NB4 (cell line): ENCODE results near the gene MAGEB5.
"Not testable (repeated sequence)": the region's sequence is repeated elsewhere in the genome, so short reads cannot be mapped to it uniquely, and the experiment has no call there.

Experiments
- DNase-seq: peaks from one replicate; pipeline ENCODE4 v3.0.0; 2010; ENCODE audit warnings: low read depth
- H3K4me3 ChIP-seq: one replicate; pipeline ENCODE4 v1.5.1; 2011; ENCODE audit warnings: mild to moderate bottlenecking, low read depth, low read length, moderate library complexity
- MYC ChIP-seq: IDR thresholded peaks from 2 replicates; pipeline ENCODE4 v1.6.1; 2011; ENCODE audit warnings: low read depth, low read length
- POLR2A ChIP-seq: IDR thresholded peaks from 2 replicates; pipeline ENCODE4 v1.6.1; 2011; ENCODE audit warnings: mild to moderate bottlenecking; ENCODE audit not compliant: insufficient read length; ENCODE audit errors: extremely low read depth
- TF ChIP-seq, protein P1 (sequence below): IDR thresholded peaks from 2 replicates; pipeline ENCODE4 v1.6.1; 2011; ENCODE audit warnings: low read depth, low read length
- TF ChIP-seq, protein P2 (sequence below): IDR thresholded peaks from one replicate; pipeline ENCODE4 v1.5.1; 2012; ENCODE audit warnings: low read depth, low read length

MAGEB5 gene, protein sequence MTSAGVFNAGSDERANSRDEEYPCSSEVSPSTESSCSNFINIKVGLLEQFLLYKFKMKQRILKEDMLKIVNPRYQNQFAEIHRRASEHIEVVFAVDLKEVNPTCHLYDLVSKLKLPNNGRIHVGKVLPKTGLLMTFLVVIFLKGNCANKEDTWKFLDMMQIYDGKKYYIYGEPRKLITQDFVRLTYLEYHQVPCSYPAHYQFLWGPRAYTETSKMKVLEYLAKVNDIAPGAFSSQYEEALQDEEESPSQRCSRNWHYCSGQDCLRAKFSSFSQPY

GRCh38 chrX:26215869-26216268 is at the start of gene MAGEB5:
Gene MAGEB5 (plus strand): TSS chrX:26216169. CDS start chrX:26217302, 1,133 bp downstream.
- no peak within 1 kb of the TSS for H3K4me3 ChIP-seq
- no peak for DNase-seq
- TF ChIP-seq, protein P1, sequence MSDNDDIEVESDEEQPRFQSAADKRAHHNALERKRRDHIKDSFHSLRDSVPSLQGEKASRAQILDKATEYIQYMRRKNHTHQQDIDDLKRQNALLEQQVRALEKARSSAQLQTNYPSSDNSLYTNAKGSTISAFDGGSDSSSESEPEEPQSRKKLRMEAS = no peak
- no peak for TF ChIP-seq POLR2A
- TF ChIP-seq, protein P2, sequence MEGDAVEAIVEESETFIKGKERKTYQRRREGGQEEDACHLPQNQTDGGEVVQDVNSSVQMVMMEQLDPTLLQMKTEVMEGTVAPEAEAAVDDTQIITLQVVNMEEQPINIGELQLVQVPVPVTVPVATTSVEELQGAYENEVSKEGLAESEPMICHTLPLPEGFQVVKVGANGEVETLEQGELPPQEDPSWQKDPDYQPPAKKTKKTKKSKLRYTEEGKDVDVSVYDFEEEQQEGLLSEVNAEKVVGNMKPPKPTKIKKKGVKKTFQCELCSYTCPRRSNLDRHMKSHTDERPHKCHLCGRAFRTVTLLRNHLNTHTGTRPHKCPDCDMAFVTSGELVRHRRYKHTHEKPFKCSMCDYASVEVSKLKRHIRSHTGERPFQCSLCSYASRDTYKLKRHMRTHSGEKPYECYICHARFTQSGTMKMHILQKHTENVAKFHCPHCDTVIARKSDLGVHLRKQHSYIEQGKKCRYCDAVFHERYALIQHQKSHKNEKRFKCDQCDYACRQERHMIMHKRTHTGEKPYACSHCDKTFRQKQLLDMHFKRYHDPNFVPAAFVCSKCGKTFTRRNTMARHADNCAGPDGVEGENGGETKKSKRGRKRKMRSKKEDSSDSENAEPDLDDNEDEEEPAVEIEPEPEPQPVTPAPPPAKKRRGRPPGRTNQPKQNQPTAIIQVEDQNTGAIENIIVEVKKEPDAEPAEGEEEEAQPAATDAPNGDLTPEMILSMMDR = no peak

- no peak for TF ChIP-seq POLR2A
- TF ChIP-seq, protein P2 = no peak
- TF ChIP-seq, protein P1 = no peak
- no peak for TF ChIP-seq MYC
- no peak within 1 kb of the TSS for H3K4me3 ChIP-seq
- no peak for DNase-seq
Measured at GRCh38 chrX:26192204-26192603, 23.8 kb upstream of the MAGEB5 start, which contains the start of gene MAGEB6. Gene MAGEB6 (plus strand): TSS chrX:26192440. CDS start chrX:26193847, 1,407 bp downstream.

DNA sequence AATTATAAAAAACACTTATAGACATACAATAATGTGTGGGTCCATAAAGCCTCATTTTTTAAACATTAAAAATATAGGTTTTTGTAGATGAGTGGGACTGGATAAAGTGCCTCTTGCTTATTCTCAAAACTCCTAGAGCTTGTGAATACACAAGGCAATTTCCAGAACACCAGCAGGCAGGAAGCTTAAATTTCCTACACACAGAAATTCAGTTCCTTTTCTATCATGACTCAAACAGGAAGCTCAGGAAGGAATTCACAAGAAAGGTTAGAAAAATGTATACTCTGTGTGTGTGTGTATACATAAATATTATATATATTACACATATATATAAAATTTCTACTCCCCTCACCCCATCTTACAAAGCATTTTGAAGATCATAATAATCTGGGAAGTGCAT is 12.4 kb upstream of the MAGEB5 start:
- TF ChIP-seq, protein P1 = no peak
- TF ChIP-seq, protein P2 = no peak
- TF ChIP-seq MYC (no peak), POLR2A (no peak)
- H3K4me3 ChIP-seq = no peak overlapping the region
- no peak for DNase-seq

DNA sequence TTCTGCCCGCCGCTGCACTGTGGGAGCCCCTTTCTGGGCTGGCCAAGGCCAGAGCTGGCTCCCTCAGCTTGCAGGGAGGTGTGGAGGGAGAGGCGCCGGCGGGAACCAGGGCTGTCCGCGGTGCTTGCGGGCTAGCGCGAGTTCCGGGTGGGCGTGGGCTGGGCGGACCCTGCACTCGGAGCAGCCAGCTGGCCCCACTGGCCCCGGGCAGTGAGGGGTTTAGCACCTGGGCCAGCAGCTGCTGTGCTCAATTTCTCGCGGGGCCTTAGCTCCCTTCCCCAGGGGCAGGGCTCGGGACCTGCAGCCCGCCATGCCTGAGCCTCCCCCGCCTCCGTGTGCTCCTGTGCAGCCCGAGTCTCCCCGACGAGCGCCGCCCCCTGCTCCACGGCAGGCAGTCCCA is 11.3 kb upstream of the MAGEB5 start:
- DNase-seq, H3K4me3 ChIP-seq: not testable (repeated sequence)

DNA sequence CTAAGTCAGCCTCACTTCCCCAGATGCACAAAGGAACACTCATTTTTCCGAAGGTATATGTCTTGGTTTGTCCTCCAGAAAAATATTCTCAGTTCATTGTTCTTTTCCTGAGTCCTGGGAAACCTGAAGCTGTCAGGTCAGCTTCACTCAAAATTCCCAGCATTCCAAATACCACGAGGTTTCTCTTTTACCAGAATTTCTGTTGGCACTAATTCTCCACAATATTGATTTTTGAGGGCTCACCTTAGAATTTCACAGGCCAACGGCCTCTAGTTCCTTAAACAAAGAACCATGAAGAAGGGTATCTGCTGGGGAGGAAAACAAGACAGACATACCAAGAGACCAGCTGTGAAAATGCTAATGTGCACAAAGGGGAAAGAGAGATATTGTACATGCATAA is 8.0 kb upstream of the MAGEB5 start:
- no peak for TF ChIP-seq MYC
- TF ChIP-seq, protein P1 = no peak
- TF ChIP-seq, protein P2 = no peak
- TF ChIP-seq POLR2A = no peak
- H3K4me3 ChIP-seq = no peak overlapping the region
- no peak for DNase-seq

- no peak for DNase-seq
- TF ChIP-seq, protein P2 = no peak
- TF ChIP-seq, protein P1 = no peak
- TF ChIP-seq POLR2A (no peak), MYC (no peak)
- no peak overlapping the region for H3K4me3 ChIP-seq
Measured at GRCh38 chrX:26219351-26219750, 3.4 kb downstream of the MAGEB5 start.
